Astrocyte (in vitro differentiated cells and primary cell): ENCODE measurements around the gene COL15A1. TPM values are rescaled to one million over a fixed set of nuclear protein-coding genes. Genes with fewer than 3 reads are reported as not detected.

Experiments used
- DNase-seq: peaks from one replicate; pipeline ENCODE4 v3.0.0-alpha.2; 2010; ENCODE audit warnings: low read depth
- FAIRE-seq: peaks from 2 replicates; lab custom pipeline; 2011; peaks lifted over from hg19 to GRCh38; lab: Jason Lieb, UNC
- H2AFZ ChIP-seq: 2 replicates; pipeline ENCODE4 v1.6.0; 2012; ENCODE audit warnings: low read depth, low read length, inconsistent platforms
- H3K27ac ChIP-seq: 2 replicates; pipeline ENCODE4 v1.5.1; 2011; ENCODE audit warnings: low read depth, low read length, inconsistent platforms
- H3K27me3 ChIP-seq: 2 replicates; pipeline ENCODE4 v1.6.0; 2011; ENCODE audit warnings: low read length, inconsistent platforms; ENCODE audit not compliant: insufficient read depth
- H3K36me3 ChIP-seq: 2 replicates; pipeline ENCODE4 v1.5.1; 2011; ENCODE audit warnings: low read length, inconsistent platforms; ENCODE audit not compliant: insufficient read depth
- H3K4me1 ChIP-seq: 2 replicates; pipeline ENCODE4 v1.5.1; 2011; ENCODE audit warnings: low read length, inconsistent platforms; ENCODE audit not compliant: insufficient read depth
- H3K4me2 ChIP-seq: 2 replicates; pipeline ENCODE4 v1.6.0; 2012; ENCODE audit warnings: low read length, inconsistent platforms
- H3K4me3 ChIP-seq: 2 replicates; pipeline ENCODE4 v1.5.1; 2011; ENCODE audit warnings: low read depth, mild to moderate bottlenecking, low read length, inconsistent platforms; ENCODE audit not compliant: insufficient read depth
- H3K79me2 ChIP-seq: 2 replicates; pipeline ENCODE4 v1.6.0; 2012; ENCODE audit warnings: mild to moderate bottlenecking, low read length, inconsistent platforms; ENCODE audit not compliant: insufficient read depth
- H3K9ac ChIP-seq: 2 replicates; pipeline ENCODE4 v1.6.0; 2012; ENCODE audit warnings: mild to moderate bottlenecking, low read length, inconsistent platforms
- H3K9me3 ChIP-seq: 2 replicates; pipeline ENCODE4 v1.5.1; 2012; ENCODE audit warnings: low read depth, mild to moderate bottlenecking, low read length, inconsistent platforms; ENCODE audit not compliant: insufficient read depth
- H4K20me1 ChIP-seq: 2 replicates; pipeline ENCODE4 v1.6.0; 2012; ENCODE audit warnings: low read length, inconsistent platforms; ENCODE audit not compliant: insufficient read depth
- H3K27ac Mint-ChIP-seq: one replicate; pipeline ENCODE4 v1.8.0; 2021; ENCODE audit warnings: mild to moderate bottlenecking, mixed read lengths; ENCODE audit not compliant: unreplicated experiment
- H3K27me3 Mint-ChIP-seq: one replicate; pipeline ENCODE4 v1.8.0; 2021; ENCODE audit warnings: low read depth, mixed read lengths; ENCODE audit not compliant: unreplicated experiment
- H3K36me3 Mint-ChIP-seq: one replicate; pipeline ENCODE4 v1.8.0; 2021; ENCODE audit warnings: low read depth, mixed read lengths; ENCODE audit not compliant: unreplicated experiment
- H3K4me1 Mint-ChIP-seq: one replicate; pipeline ENCODE4 v1.8.0; 2021; ENCODE audit warnings: low read depth, mixed read lengths; ENCODE audit not compliant: unreplicated experiment
- H3K4me3 Mint-ChIP-seq: one replicate; pipeline ENCODE4 v1.8.0; 2021; ENCODE audit warnings: mild to moderate bottlenecking, moderate library complexity, mixed read lengths; ENCODE audit not compliant: unreplicated experiment
- H3K9me3 Mint-ChIP-seq: one replicate; pipeline ENCODE4 v1.8.0; 2021; ENCODE audit warnings: mild to moderate bottlenecking, mixed read lengths; ENCODE audit not compliant: unreplicated experiment
- CTCF ChIP-seq: IDR thresholded peaks from 2 replicates; pipeline ENCODE4 v1.5.1; 2011; ENCODE audit warnings: low read depth, mild to moderate bottlenecking, inconsistent platforms, low read length, moderate library complexity; ENCODE audit not compliant: insufficient read depth
- EZH2 ChIP-seq: IDR thresholded peaks from 2 replicates; pipeline ENCODE4 v1.6.1; 2012; ENCODE audit warnings: mild to moderate bottlenecking, low read length, inconsistent platforms; ENCODE audit not compliant: insufficient read depth
- total RNA-seq: library from RNA; stranded (reverse); gene quantifications from 2 replicates; pipeline ENCODE4 v1.2.1, GENCODE V29; 2021

COL15A1 gene
- total RNA-seq, 1 donor from 2014 or later, result 5.6 TPM

GRCh38 chr9:99015448-99015847 is 71.7 kb downstream of the COL15A1 start:
- FAIRE-seq (no peak), DNase-seq (no peak)
- no peaks in the 10 kb centered on the region for H3K27me3 ChIP-seq
- no peak overlapping the region for H3K27ac ChIP-seq
- H3K9me3 Mint-ChIP-seq, result peaks cover 17% of the 10 kb centered on the region
- no peaks in the 10 kb centered on the region for H3K79me2 ChIP-seq
- H3K4me1 Mint-ChIP-seq, result peaks cover 17% of the 10 kb centered on the region
- H3K9me3 ChIP-seq, result no peaks in the 10 kb centered on the region
- H4K20me1 ChIP-seq, result no peaks in the 10 kb centered on the region
- H3K9ac ChIP-seq, result no peak overlapping the region
- no peak overlapping the region for H3K4me3 Mint-ChIP-seq
- no peak overlapping the region for H2AFZ ChIP-seq
- peaks cover 16% of the 10 kb centered on the region for H3K4me1 ChIP-seq
- H3K4me3 ChIP-seq, result no peak overlapping the region
- H3K27ac Mint-ChIP-seq, result no peak overlapping the region
- H3K27me3 Mint-ChIP-seq, result peaks cover 8% of the 10 kb centered on the region
- H3K36me3 ChIP-seq, result no peaks in the 10 kb centered on the region
- no peak overlapping the region for H3K4me2 ChIP-seq
- H3K36me3 Mint-ChIP-seq, result peaks cover 12% of the 10 kb centered on the region
- no peak for TF ChIP-seq EZH2
- TF ChIP-seq CTCF, result no peak

- DNase-seq (no peak), FAIRE-seq (no peak)
- Histone ChIP-seq H4K20me1 (no peaks in the 10 kb centered on the region), H3K9ac (no peak overlapping the region), H3K27ac (no peak overlapping the region), H3K9me3 (no peaks in the 10 kb centered on the region), H3K4me2 (no peak overlapping the region), H3K4me3 (no peak overlapping the region), H2AFZ (no peak overlapping the region), H3K27me3 (no peaks in the 10 kb centered on the region), H3K4me1 (peaks cover 19% of the 10 kb centered on the region), H3K79me2 (no peaks in the 10 kb centered on the region), H3K36me3 (no peaks in the 10 kb centered on the region)
- peaks cover 8% of the 10 kb centered on the region for H3K27me3 Mint-ChIP-seq
- H3K9me3 Mint-ChIP-seq, result peaks cover 17% of the 10 kb centered on the region
- peaks cover 12% of the 10 kb centered on the region for H3K36me3 Mint-ChIP-seq
- H3K27ac Mint-ChIP-seq, result no peak overlapping the region
- peaks cover 19% of the 10 kb centered on the region for H3K4me1 Mint-ChIP-seq
- no peak overlapping the region for H3K4me3 Mint-ChIP-seq
- TF ChIP-seq EZH2 (no peak), CTCF (no peak)
Observed at GRCh38 chr9:99015890-99016289, 72.2 kb downstream of the COL15A1 start.

- no peaks in the 10 kb centered on the region for H4K20me1 ChIP-seq
- H3K27ac ChIP-seq, result no peak overlapping the region
- TF ChIP-seq CTCF (no peak), EZH2 (no peak)
- H3K9ac ChIP-seq, result no peak overlapping the region
- H3K27me3 ChIP-seq, result no peaks in the 10 kb centered on the region
- H3K4me2 ChIP-seq, result no peak overlapping the region
- H2AFZ ChIP-seq, result no peak overlapping the region
- no peak for DNase-seq
- no peaks in the 10 kb centered on the region for H3K36me3 ChIP-seq
- H3K4me3 ChIP-seq, result no peak overlapping the region
- no peak for FAIRE-seq
- H3K4me1 Mint-ChIP-seq, result peaks cover 24% of the 10 kb centered on the region
- H3K27me3 Mint-ChIP-seq, result peaks cover 11% of the 10 kb centered on the region
- peaks cover 12% of the 10 kb centered on the region for H3K36me3 Mint-ChIP-seq
- H3K4me3 Mint-ChIP-seq, result no peak overlapping the region
- no peaks in the 10 kb centered on the region for H3K79me2 ChIP-seq
- peaks cover 19% of the 10 kb centered on the region for H3K9me3 Mint-ChIP-seq
- H3K27ac Mint-ChIP-seq, result no peak overlapping the region
- H3K4me1 ChIP-seq, result peaks cover 19% of the 10 kb centered on the region
- no peaks in the 10 kb centered on the region for H3K9me3 ChIP-seq
Observed at GRCh38 chr9:99016681-99017387, 73.1 kb downstream of the COL15A1 start.
